Colonic mucosa (tissue), 4 donors: ENCODE measurements around the gene NUF2. TPM values are rescaled to one million over a fixed set of nuclear protein-coding genes. Genes with fewer than 3 reads are reported as not detected.
"Not testable (repeated sequence)": the region's sequence is repeated elsewhere in the genome, so short reads cannot be mapped to it uniquely, and the experiment has no call there.

ENCODE experiments used
- DNase-seq: peaks from one replicate; pipeline ENCODE4 v3.0.0-alpha.2; 2020
- H3K27ac ChIP-seq: fragments of 200-600 bp; one replicate; pipeline ENCODE4 v1.8.0; 2021
- H3K27me3 ChIP-seq: fragments of 200-600 bp; one replicate; pipeline ENCODE4 v1.8.0; 2021
- H3K36me3 ChIP-seq: fragments of 200-600 bp; one replicate; pipeline ENCODE4 v1.8.0; 2021
- H3K4me1 ChIP-seq: fragments of 200-600 bp; one replicate; pipeline ENCODE4 v1.8.0; 2021; ENCODE audit warnings: mild to moderate bottlenecking
- H3K4me3 ChIP-seq: fragments of 200-600 bp; one replicate; pipeline ENCODE4 v1.8.0; 2021
- H3K9ac ChIP-seq, 2 donors: one replicate each; pipeline ENCODE4 v1.7.0; 2013; ENCODE audit warnings: control low read depth in 2 of 2, low read depth in 2 of 2, low read length in 2 of 2
- H3K9me3 ChIP-seq: fragments of 200-600 bp; one replicate; pipeline ENCODE4 v1.8.0; 2021
- CTCF ChIP-seq: fragments of 200-600 bp; IDR thresholded peaks from one replicate; pipeline ENCODE4 v1.8.0; 2022; ENCODE audit warnings: antibody characterized with exemption, mild to moderate bottlenecking
- intact Hi-C: fragments of 100-400 bp; cut with DNase I; formaldehyde crosslinking; loops from one replicate; pipeline ENCODE4 v1.14.1; 2022
- total RNA-seq, 2 donors: library from RNA; stranded (reverse); fragmentation: NEBNext Ultra II Directional in 1 of 2; extraction: Animal tissue kit (Norgen Biotek cat#: 25700) in 1 of 2; gene quantifications; one replicate each; pipeline ENCODE4 v1.2.1, GENCODE V29; 2021
- donor health status: healthy.
- donor health status: DM: no; HTN: no; CAD: no.
- donor health status: DM: no; HTN: no; CAD: no.

NUF2 gene
- total RNA-seq, 2 donors from 2014 or later = 6.8 to 17.6 TPM

GRCh38 chr1:163290025-163290640 is 31.6 kb upstream of the NUF2 start:
- no peaks in the 10 kb centered on the region for H3K36me3 ChIP-seq
- H3K9me3 ChIP-seq = no peaks in the 10 kb centered on the region
- no peaks in the 10 kb centered on the region for H3K4me1 ChIP-seq
- no peak overlapping the region for H3K4me3 ChIP-seq
- no peak for TF ChIP-seq CTCF
- H3K27ac ChIP-seq = no peak overlapping the region
- intact Hi-C loops = no loop called here
- DNase-seq = no peak
- H3K9ac ChIP-seq = no peak overlapping the region
- no peaks in the 10 kb centered on the region for H3K27me3 ChIP-seq

- Histone ChIP-seq H3K9ac (no peak overlapping the region), H3K36me3 (no peaks in the 10 kb centered on the region), H3K4me1 (no peaks in the 10 kb centered on the region), H3K4me3 (no peak overlapping the region), H3K27me3 (no peaks in the 10 kb centered on the region), H3K9me3 (no peaks in the 10 kb centered on the region), H3K27ac (no peak overlapping the region)
- intact Hi-C loops = no loop called here
- TF ChIP-seq CTCF = no peak
- no peak for DNase-seq
These were observed 30.3 kb upstream of the NUF2 start for GRCh38 chr1:163291461-163291860.

- intact Hi-C loops, DNase-seq, H3K9ac ChIP-seq, H3K4me1 ChIP-seq, H3K4me3 ChIP-seq, H3K36me3 ChIP-seq, H3K9me3 ChIP-seq, H3K27me3 ChIP-seq, H3K27ac ChIP-seq: not testable (repeated sequence)
These were observed 29.6 kb upstream of the NUF2 start for GRCh38 chr1:163292153-163292552.

- H3K27me3 ChIP-seq, H3K4me3 ChIP-seq, H3K27ac ChIP-seq, H3K9me3 ChIP-seq, DNase-seq, H3K36me3 ChIP-seq, H3K4me1 ChIP-seq, H3K9ac ChIP-seq, intact Hi-C loops: not testable (repeated sequence)
These were observed 28.3 kb upstream of the NUF2 start for GRCh38 chr1:163293497-163293896.

- no peak overlapping the region for H3K4me3 ChIP-seq
- DNase-seq = no peak
- no peak overlapping the region for H3K9ac ChIP-seq
- H3K9me3 ChIP-seq = no peaks in the 10 kb centered on the region
- TF ChIP-seq CTCF = no peak
- no peaks in the 10 kb centered on the region for H3K27me3 ChIP-seq
- no peaks in the 10 kb centered on the region for H3K4me1 ChIP-seq
- no peak overlapping the region for H3K27ac ChIP-seq
- H3K36me3 ChIP-seq = no peaks in the 10 kb centered on the region
- intact Hi-C loops = no loop called here
These were observed 25.8 kb upstream of the NUF2 start for GRCh38 chr1:163295949-163296348.

GRCh38 chr1:163296504-163297263 is 25.1 kb upstream of the NUF2 start:
- DNase-seq = no peak
- Histone ChIP-seq H3K9ac (no peak overlapping the region), H3K4me3 (no peak overlapping the region), H3K9me3 (no peaks in the 10 kb centered on the region), H3K4me1 (no peaks in the 10 kb centered on the region), H3K36me3 (no peaks in the 10 kb centered on the region), H3K27me3 (no peaks in the 10 kb centered on the region), H3K27ac (no peak overlapping the region)
- TF ChIP-seq CTCF = no peak
- intact Hi-C loops = no loop called here
